OCI-LY1 (cell line): ENCODE results near the gene TRIM45.

ENCODE experiments used
- EZH2 ChIP-seq: fragments of 200-600 bp; sonication (generic), shearing (Covaris generic); IDR thresholded peaks from 2 replicates; pipeline ENCODE4 v1.8.0; 2017; ENCODE audit warnings: borderline replicate concordance, mixed run types, mild to moderate bottlenecking, antibody characterized with exemption, low read length, moderate library complexity, mixed read lengths
- TF ChIP-seq, protein P1 (sequence below): fragments of 200-600 bp; sonication (generic), shearing (Covaris generic); IDR thresholded peaks from 2 replicates; pipeline ENCODE4 v1.5.1; 2017; ENCODE audit warnings: mild to moderate bottlenecking, antibody characterized with exemption, low read length, moderate library complexity, mixed read lengths

DNA sequence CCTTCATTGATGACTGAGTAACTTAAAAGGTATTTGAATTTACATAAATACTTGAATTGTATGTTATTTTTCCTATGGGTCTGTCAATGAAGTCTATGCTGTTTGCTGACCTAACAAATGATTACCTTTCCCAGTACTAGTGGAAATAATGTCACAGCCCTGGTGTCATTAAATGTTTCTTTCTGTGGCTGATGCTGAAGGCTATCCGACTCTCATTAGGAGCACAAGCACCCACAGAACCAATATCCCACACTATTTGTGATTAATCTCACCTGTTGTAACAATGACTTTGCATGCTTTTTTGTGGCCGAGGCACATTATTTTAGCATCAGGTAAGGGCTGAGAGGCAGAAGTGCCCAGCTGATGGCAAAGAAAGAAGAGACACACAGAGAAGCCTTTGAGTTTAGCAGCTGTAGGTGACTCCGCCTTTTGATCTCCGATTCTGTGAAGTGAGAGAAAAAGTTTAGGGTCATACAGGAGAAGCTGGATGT lies 25.8 kb upstream of the TRIM45 start:
- TF ChIP-seq, protein P1, sequence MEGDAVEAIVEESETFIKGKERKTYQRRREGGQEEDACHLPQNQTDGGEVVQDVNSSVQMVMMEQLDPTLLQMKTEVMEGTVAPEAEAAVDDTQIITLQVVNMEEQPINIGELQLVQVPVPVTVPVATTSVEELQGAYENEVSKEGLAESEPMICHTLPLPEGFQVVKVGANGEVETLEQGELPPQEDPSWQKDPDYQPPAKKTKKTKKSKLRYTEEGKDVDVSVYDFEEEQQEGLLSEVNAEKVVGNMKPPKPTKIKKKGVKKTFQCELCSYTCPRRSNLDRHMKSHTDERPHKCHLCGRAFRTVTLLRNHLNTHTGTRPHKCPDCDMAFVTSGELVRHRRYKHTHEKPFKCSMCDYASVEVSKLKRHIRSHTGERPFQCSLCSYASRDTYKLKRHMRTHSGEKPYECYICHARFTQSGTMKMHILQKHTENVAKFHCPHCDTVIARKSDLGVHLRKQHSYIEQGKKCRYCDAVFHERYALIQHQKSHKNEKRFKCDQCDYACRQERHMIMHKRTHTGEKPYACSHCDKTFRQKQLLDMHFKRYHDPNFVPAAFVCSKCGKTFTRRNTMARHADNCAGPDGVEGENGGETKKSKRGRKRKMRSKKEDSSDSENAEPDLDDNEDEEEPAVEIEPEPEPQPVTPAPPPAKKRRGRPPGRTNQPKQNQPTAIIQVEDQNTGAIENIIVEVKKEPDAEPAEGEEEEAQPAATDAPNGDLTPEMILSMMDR: no peak
- TF ChIP-seq EZH2: no peak
